LoVo (cell line): ENCODE results near the gene RFLNA.
A peak's percentile ranks its signal among the peaks of the same experiment; 100 is the strongest.

Experiments used
- DNase-seq: peaks from one replicate; pipeline ENCODE4 v3.0.0-alpha.2; 2016; ENCODE audit warnings: low spot score

The RFLNA gene

DNA sequence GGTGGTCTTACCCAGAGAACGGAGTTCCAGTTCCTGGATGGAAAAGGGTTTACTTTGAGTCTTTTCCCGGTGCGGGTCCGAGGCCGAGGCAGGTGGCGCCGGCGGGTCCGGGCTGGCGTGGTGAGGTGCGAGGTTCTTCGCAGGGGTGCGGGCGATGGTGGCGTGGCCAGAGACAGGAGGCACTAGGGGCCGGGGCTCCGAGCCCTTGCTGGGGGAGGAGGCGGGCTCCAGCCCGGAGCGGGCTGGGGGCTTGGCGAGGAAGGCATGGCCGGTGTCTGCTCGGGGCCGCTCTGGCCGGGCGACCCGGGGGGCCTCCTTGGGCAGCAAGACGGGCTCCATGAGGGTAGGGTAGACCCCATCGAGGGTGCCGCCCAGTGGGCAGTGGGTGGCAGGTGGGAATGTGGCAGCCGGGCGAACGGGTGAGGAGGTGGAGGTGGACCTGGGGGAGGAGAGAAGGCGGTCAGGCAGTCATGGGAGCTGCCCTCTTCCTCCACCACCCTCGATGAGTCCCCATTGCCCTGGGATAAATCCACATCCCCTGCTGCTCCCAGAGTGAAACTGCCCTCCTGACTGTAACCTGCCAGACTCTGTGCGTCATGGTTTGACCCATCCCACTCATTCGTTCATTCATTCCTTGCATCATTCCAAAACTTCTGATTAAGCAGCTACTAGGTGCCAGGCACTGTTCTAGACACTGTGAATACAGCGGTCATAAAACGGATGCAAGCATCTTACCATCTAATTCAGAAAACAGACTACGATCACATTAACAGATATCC, 42.0 kb downstream of the RFLNA start:
- no peak for DNase-seq

DNA sequence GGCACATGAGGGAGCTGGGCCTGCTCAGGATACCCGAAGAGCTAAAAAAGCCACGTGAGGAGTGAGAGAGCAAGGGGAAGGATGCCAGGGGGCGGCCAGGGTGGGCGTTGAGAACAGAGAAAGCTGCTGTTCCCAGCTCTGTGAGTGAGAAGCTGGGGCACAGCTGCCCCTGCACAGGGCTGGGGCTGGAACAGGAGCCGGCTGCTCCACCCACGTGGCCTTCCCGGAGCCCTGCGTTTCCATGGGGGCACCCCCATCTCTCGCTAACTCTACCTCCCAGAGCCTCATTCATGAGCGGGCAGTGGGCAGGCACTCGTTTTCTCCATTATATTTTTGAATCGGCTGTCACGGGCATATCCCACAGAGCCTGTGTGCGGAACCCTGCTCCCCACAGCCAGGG, 42.7 kb downstream of the RFLNA start:
- no peak for DNase-seq

DNA sequence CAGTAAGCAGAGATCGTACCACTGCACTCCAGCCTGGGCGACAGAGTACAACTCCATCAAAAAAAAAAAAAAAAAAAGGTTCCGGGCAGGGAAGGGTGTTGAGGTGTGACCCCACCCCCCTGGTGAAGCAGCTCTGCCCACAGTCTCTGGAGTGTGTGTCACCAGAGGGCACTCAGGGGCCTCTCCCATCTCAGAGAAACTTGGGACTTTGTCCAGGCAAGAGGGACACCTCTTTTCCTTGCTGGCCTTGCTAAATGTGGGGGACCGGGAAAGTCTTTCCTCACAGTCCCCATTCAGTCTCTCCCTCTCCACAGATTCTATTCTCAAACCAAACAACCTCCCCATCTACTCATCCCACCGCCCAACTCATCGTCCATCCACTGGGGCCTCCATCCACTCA, 43.6 kb downstream of the RFLNA start:
- DNase-seq = no peak

DNA sequence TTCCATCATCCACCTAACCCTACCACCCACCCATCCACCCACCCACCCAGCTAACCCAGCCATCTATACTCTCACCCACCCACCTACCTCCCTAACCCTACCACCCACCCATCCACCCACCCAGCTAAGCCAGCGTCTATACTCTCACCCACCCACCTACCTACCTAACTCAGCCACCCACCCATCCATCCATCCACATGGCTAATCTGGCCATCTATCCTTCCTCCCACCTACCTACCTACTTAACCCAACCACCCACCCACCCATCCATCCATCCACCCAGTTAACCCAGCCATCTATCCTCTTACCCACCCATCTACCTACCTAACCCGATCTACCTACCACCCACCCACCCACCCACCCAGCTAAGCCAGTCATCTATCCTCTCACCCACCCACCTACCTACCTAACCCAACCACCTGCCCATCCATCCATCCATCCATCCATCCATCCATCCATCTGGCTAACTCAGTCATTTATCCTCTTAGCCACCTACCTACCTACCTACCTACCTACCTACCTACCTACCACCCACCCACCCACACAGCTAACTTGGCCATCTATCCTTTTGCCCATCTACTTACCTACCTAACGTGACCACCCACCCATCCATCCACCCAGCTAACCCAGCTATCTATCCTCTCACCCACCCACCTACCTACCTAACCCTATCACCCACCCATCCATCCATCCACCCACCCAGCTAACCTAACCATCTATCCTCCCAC, 44.1 kb downstream of the RFLNA start:
- DNase-seq = no peak

DNA sequence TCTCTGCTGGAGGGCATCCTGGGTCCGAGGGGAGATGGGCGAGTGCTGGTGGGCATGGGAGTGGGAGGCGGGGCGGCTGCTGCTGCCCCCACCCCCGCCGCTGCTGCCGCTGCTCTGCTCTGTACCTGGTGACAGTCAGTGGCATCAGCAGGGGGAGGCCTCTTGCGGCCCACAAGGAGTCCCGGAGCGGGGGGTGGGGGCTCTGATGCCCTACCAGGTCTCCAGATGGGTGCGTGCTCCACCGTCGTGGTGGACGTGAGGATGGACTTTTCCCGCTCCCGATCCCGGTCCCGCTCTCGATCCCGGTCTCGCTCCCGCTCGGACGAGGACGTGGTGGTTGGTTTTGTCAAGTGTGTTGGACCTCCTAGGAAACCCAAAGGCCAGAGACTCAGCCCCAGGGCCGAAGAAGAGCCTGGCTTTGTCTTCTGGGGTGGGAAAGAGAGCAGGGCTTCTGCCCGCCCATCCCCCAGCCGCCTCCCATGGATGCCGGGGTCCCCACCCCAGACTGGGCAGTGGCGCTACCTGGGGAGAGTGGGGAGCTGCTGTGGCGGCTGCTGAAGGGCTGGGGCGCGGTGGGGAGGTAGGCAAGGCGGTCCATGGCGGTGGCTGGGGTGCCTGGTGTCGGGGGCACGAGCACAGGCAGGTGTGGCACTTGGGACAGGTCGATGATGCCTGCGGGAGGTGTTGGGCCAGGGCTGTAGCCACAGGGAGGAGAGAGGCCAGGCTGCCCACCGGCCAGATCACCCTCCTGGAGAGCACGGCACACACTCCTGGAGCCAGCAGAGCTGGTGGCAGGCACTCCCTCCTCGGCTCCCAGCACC, 45.4 kb downstream of the RFLNA start:
- DNase-seq = no peak

DNA sequence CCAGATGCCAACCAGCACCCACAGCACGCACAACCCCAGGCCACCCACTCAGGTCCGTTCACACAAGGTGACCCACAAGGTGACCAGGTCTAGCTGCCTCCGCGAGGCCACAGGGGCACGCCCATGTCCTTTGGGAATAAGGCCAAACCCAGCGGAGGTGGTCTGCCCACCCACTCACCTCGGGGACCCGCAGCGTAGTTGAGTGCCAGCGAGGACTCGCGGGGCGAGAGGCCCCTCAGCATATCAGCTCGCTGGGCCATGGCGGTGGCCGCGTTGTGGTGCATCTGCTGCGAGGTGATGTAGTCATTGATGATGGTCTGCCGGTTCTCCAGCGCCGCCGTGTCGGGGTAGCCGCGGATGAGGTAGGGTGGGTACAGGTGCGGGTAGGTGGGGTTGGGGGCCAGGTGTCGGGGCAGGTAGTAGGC, 46.8 kb downstream of the RFLNA start:
- DNase-seq = no peak

DNA sequence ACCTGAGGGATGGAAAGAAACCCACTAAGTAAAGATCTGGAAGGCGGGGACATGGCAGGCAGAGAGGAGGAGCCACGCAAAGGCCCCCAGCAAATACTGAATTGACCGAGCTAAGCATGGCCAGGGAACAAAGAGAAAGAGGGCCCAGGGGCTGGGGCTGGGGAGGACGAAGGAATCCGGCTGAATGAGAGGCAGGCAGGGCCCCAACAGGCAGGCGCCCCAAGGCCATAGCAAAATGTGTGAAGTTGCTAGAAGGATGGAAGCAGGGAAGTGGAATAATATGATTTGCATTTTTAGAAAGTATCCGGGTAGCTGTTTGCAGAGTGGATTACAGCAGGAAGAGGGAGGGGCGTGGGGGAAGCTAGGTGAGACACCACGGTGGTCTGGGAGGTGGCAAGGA, 49.1 kb downstream of the RFLNA start:
- no peak for DNase-seq

DNA sequence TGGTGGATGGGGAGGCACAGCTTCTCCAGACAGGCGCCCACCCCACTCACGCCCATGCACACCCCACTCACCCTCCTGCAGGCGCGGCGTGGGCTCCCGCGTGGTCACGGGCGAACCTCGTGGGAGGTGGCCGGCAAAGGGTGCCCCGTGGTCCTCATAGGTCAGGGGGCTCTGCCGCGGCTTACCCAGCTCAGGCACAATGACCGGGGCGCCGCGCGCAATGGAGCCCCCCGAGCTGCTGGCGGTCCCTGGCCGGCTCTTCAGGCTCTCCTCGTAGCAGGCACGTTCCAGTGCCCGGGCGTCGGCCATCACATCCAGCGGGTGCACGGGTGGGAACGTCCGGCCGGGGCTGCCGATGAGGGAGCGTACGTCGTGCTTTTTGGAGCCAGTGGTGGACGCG, 49.6 kb downstream of the RFLNA start:
- no peak for DNase-seq

DNA sequence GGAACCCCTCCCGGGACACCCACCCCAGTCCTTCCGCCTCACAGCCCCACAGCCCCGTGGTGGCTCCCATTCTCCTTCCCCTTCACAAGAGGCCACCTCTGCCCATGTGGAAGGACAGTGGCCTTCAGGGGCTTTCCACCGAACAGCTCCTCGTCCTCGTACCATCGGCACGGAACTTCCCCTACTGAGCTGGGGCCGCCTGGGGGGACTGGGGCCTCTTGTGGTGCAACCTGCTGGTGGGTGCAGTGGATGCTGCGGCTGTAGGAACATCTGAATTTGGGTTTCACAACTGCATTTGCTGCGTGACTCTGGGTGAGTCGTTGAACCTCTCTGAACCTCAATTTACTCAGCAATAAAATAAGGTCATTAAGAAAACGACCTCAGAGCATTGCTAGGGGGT, 50.9 kb downstream of the RFLNA start:
- no peak for DNase-seq

DNA sequence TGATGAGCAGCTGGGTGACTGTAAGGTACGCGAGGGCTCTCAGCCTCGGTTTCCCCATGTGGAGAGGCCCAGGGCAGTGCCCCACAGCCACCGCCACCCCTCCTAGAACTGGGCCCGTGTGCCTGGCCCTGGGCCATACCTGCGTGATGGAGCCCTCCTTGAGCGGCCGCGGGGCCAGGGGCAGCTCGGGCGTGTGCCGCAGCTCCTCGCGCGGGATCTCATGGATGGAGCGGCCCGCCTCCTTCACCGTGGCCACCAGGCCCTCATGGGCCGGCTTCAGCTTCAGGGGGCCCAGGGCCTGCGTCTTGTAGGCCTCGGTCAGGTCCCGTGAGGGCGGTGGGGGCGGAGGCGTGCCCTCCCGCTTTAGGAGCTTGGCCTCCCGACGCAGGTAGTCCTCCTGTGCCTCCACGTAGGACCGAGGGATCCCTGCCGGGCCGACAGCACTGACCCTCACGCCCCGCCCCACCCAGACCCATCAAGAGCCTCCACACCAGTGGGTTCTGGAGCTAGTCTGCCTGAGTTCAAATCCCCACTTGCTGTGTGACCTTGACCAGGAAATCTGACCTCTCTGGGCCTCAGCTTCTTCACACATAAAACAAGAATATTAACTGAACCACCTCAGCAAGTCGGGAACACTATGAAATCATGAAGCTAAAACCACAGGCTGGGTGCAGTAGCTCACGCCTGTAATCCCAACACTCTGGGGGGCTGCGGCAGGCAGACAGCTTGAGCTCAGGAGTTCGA, 51.7 kb downstream of the RFLNA start:
- no peak for DNase-seq

DNA sequence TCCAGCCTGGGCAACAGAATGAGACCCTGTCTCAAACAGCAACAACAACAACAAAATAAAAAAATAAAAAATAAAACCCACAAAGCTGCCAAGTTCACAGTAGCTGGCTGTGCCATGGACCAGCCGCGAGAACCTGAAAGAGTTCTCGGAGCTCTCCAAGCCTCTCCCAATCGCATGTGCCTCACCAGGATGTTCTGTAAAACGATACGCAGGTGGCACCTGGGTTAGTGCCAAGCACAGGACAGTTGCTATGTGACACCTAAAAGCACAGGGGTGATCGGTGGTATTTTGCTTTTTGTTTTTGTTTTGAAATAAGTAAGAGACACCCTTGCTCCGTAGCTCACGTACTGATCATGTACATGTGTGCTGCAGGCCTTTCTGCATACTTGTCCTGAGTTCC, 52.4 kb downstream of the RFLNA start:
- DNase-seq = no peak

DNA sequence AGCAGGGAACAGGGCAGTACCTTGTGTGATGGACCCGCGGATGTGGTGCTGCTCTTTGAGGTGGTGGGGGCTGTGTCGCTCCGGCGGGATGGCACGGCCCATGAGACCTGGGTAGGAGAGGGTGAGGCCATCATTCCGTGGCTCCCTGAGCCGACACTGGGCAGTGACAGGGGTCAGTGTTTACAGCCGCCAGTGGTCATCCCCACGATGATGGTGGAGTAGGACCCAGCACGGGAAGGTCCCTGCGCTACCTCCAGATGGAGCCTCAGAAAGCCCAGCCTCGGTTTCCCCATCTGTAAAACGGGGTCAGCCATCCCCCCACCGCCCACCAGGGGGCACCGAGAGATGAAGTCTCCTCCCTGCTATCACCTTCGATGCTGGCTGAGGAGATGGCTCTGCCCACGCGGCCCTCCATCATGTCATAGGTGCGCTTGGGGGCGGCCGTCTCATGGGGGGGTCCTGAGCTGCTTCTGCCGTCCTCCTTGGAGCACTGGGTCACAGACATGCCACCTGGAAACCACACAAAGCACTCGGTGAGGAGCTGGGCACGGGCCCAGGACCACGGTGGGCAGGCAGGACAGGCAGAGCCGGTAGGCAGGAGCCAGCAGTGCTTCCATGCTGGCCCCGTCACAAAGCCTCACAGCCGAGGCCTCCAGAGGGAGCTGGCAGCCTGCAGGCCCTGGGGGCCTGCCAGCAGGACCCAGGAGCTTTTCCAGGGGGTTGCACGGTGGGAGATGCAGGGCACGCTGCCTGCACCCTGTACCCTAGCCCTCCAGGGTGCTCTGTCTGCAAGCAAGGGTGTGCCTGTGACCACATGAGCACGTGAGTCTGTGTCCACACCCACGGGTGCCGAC, 53.1 kb downstream of the RFLNA start:
- DNase-seq = no peak

DNA sequence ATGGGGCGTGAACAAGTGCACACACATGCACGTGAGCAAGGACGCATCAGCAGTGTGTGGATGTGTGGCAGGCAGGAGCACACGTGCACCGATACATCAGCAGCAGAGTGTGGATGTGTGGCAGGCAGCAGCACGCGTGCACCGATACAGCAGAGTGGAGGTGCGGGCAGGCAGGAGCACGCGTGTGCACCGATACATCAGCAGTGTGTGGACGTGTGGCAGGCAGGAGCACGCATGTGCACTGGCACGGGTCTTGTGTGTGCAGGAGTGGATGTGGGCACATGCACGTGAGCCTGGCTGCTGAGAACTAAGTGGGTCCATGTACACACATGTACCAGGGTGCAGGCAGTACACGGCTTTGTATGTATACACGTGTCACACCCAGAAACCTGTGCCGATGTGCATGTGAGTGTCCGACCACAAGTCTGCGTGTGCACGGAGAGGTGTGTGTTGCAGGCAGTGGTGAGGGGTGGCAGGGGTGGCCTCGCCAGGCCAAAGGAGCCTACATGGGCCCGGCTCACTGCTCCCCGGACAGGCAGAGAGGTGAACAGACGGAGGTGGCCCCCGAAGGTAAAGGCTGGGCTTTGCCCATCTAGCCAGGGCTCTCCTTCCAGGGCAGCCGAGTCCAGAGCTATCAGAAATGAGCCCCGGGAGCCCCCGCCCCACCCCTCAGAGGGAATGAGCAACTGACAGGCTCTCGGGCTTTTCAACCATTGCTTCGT, 53.9 kb downstream of the RFLNA start:
- DNase-seq = no peak

DNA sequence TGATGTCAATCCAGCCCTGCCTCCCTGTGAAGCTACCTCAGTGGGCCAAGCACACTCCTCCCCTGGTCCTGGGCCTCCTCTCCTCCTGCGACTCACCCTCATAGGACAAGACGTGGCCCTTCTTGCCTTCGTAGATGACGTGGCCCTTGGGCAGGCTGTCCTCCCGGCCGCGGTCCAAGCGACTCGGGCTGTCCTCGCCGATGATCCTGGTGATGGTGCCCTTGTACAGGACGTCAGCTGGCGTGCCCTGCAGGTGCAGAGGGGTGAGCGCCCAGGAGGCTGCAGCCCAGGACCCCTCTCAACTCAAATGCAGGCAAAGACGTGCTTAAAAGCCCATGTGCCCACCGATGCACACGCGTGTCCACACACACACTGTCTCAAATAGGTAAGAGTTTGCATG, 55.6 kb downstream of the RFLNA start:
- no peak for DNase-seq

DNA sequence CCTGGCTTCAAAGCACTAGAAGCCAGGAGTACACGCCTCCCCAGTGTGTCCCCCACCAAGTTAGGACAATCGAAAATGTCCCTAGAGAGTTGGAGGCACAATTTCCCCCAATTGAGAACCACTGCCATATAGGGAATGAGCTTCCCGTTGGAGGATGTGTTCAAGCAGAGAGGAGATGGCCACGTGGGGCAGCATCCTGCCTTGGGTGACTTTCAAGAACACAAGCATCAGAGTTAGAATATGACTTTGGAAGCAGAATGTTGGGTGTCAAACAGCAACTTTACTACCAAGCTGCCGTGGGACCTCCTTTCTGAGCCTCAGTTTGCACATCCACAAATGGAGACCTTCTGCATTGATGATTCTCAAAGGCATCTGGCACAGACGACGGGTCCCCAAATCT, 56.5 kb downstream of the RFLNA start:
- no peak for DNase-seq

DNA sequence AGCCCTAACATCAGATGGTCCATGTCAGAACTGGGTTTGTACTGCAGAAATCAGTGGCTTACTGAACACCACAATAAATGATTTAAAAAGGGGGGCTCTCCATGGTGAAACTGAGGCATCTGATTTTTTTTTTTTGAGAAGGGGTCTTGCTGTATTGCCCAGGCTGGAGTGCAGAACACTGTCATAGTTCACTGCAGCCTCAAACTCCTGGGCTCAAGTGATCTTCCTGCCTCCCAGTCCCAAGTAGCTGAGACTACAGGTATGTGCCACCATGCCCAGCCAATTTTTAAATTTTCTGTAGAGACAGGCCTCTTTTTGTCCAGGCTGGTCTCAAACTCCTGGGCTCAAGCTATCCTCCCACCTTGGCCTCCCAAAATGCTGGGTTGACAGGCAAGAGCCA, 57.4 kb downstream of the RFLNA start:
- no peak for DNase-seq

DNA sequence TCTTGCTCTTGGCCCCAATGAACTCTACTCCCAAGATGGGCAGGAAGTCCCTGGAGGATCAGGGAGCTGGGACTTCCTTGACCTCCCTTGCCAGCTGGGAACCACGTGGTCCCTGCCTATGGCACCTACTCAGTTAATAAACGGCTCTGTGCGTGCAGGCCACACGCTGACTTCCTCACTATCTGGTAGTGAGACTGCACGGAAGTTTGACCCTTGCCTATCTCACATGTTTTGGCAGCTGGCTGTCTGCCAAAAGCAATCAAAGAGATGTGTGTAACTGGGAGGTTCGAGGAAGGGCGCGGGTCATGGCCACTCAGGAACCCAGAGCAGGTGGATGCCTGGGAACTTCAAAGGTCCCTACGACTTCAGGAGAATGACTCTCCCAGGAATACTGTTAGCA, 57.9 kb downstream of the RFLNA start:
- peak; percentile 59 for DNase-seq

DNA sequence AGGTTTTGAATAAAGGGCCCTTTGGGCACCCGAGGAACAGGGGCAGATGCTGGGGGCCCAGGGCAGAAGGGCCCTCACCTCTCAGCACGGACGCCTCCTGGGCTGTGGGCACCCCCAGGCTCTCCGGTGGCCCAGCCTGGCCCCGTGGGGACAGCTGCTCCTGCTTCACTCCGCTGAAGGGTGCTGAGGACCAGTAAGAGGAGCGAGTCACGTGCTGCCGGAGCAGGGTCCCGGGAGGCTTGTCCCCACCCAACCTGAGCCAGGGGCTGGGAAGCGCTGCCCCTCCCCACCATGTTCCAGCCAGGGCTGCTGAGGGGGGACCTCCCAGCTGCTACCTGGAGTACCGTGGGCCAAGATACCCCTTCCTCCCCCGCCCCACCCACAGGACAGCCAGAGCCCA, 59.5 kb downstream of the RFLNA start:
- DNase-seq = no peak

DNA sequence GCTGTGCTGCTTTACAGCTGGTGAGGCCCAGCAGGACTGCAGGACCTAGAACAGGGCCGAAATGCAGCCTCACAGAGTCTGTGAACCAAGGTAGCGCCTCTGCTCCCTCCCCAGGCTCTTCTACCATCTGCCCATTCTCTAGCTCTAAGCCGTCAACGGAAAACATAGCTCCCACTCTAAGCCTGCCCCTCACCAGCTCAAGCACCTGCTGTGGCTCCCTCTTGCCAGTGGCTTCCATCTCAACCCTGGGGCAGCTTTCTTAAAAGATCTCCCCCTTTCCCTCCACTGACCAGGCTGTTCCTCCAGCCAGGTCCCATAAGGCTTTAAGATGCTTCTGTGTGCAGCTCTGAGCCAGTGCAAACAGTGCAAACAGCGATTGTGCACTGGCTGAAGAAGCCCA, 61.3 kb downstream of the RFLNA start:
- no peak for DNase-seq

DNA sequence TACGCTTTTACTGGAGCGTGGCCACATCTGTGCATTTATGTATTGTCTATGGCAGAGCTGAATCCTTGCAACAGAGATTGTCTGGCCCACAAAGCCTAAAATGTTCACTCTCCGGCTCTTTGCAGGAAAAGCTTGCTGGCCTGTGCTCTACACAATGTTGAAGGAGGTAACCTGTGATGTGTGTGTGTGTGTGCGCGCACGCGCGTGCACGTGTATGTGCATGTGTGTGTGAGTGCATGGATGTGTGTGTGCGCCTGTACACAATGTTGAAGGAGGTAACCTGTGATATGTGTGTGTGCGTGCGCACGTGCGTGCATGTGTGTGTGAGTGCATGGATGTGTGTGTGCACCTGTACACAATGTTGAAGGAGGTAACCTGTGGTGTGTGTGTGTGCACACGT, 62.7 kb downstream of the RFLNA start:
- no peak for DNase-seq

DNA sequence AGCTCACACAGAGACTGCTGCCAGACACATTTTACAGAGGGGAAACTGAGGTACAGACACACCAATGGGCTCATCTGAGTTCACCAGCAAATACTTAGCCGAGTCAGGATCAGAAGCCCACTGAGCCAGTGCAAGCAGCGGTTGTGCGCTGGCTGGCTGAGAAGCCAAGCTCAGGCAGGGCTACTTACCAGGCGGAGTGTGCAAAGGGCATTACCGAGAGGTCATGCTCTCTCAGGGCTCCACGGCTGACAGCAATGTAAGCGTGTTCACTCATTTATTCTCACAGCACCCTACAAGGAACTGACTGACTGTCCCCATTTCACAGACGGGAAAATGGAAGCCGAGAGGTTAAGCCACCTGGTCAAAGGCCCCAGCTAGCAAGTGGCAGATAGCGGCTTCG, 63.7 kb downstream of the RFLNA start:
- no peak for DNase-seq
